ENCODE results near the gene GLTPD2.

DNA sequence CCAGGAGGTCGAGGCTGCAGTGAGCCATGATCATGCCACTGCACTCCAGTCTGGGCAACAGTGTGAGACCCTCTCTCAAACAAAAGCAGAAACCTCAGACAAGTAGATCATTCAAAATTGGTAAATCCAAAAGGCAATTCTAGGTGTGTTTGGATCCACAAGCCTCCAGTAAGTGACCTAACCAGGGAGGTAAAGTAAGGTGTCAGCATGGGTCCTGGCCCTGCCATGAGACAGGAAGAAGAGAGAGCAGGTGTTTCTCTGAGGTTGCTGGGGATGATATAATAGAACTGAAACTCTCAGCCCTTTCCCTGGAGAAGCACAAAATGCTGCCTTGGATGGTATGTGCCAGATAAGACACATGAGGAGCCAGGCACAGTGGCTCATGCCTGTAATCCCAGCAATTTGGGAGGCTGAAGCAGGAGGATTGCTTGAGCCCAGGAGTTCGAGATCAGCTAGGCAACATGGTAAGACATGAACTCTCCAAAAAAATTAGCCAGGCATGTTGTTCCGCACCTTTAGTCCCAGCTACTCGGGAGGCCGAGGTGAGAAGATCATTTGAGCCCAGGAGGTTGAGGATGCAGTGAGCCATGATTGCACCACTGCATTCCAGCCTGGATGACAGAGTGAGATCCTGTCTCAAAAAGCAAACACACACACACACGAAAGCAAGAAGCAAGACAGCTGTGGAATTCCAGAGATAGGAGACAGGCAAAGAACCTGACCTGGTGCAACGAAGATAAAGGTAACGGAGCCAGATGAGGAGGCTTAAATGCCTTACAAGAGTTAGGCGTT is 10.6 kb upstream of the GLTPD2 start:
- no peak for TF ChIP-seq FOS (IDR thresholded peaks at IDR 0.05; ENCODE audit: borderline replicate concordance, insufficient read depth, low read length)
- TF ChIP-seq POLR2A (IDR thresholded peaks at IDR 0.05; ENCODE audit: low read depth, low read length), result no peak
- TF ChIP-seq, protein P1, sequence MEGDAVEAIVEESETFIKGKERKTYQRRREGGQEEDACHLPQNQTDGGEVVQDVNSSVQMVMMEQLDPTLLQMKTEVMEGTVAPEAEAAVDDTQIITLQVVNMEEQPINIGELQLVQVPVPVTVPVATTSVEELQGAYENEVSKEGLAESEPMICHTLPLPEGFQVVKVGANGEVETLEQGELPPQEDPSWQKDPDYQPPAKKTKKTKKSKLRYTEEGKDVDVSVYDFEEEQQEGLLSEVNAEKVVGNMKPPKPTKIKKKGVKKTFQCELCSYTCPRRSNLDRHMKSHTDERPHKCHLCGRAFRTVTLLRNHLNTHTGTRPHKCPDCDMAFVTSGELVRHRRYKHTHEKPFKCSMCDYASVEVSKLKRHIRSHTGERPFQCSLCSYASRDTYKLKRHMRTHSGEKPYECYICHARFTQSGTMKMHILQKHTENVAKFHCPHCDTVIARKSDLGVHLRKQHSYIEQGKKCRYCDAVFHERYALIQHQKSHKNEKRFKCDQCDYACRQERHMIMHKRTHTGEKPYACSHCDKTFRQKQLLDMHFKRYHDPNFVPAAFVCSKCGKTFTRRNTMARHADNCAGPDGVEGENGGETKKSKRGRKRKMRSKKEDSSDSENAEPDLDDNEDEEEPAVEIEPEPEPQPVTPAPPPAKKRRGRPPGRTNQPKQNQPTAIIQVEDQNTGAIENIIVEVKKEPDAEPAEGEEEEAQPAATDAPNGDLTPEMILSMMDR (IDR thresholded peaks at IDR 0.05; ENCODE audit: extremely low read depth in 1 of 2, insufficient read depth in 1 of 2, low read depth in 1 of 2, low read length in 2 of 2), result no peak
- TF ChIP-seq GATA2 (IDR thresholded peaks at IDR 0.05; ENCODE audit: insufficient read depth, insufficient read length, low read depth, low read length), result no peak

Data from endothelial cell of umbilical vein (primary cell).